ENCODE data around the gene PPFIA3.

GRCh38 chr19:49153167-49153809 is 33.9 kb downstream of the PPFIA3 start:
- TF ChIP-seq CTCF (IDR thresholded peaks at IDR 0.05) (no peak), ZNF302 (CRISPR knock-in tag; IDR thresholded peaks at IDR 0.05) (no peak), BHLHE40 (IDR thresholded peaks at IDR 0.05; ENCODE audit: low read depth, low read length) (no peak)
